Measurements from ENCODE around the gene FAF1.

The FAF1 gene

DNA sequence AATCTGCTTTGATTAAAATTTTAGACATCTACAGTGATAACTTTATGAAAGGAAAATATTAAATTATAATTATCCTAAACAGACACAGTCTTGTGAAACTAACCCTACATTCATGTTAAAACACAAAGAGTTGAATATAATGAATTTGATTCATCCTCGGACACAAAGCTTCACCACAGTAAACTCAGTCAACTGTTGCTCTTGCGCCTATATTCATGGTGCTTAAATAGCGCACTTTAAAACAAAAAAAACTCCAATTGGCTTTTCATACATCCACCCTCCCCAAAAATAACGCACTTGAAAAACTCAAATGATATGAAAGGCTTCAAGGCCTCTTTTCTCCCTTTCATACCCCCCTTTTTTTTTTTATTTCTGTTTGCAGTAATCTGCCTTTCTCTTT lies 260.3 kb downstream of the FAF1 start:
- DNase-seq: no peak

- DNase-seq: peak; percentile 5
Measured at GRCh38 chr1:50697440-50698421, 262.3 kb downstream of the FAF1 start.

DNA sequence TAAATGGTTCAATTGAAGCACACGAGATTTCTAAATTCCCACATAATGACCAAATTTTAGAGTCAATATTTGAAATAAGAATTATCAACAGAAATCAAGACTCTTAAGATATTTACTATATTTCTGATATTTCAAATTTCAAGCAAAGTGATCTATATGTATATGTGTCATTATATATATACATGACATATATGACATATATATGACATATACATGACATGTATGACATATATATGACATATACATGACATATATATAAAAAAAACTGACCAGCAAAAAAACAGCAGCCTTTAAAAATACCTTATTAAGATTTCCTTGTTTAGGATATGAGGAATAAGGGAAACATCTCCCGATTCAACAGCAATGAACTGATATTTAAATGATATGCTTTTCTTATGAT lies 266.2 kb downstream of the FAF1 start:
- no peak for DNase-seq

GRCh38 chr1:50684185-50684584 lies 275.9 kb downstream of the FAF1 start:
- no peak for DNase-seq

DNA sequence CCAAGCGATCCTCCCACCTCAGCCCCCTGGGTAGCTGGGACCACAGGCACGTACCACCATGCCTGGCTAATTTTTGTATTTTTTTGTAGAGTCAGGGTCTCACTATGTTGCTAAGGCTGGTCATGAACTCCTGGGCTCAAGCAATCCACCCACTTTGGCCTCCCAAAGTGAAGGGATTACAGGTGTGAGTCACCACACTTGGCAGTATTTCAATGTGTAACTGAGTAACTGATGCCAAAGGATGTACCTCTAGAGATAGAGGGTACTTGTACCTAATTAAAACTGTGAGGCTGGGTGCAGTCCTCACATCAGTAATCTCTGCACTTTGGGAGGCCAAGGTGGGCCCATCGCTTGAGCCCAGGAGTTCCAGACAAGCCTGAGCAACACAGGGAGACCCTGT lies 278.1 kb downstream of the FAF1 start:
- DNase-seq: peak; percentile 18

DNA sequence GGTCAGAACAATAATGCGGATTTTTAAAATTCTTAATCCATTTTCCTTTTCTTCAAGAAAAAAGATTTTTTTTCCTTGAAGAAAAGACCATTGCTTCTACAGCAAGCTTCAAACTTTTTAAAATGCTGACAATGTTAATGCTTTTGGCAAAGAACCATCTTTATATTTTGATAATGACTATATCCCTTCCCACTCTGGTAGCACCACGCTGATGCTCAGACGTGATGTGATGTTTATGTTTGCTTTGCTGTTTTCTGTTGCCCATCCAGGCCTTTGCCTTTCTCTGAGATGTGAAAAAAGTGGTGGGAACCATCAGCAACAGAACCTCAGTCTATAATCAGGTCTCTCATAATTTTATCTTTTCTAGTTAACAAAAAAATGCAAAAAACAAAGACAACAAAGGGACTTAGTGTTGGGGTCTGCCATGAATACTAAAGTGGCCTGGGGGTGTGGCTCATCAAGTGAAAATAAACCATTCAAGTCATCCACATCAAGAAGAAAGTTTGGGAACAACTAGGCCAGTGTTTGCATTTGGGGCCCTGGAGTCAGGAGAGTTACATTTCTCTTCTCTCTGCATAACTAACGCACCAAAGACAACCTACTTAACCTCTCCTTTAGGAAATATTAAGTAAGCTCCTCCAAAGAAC lies 292.2 kb downstream of the FAF1 start:
- DNase-seq: peak; percentile 56

- DNase-seq: no peak
Measured at GRCh38 chr1:50667272-50667671, 292.8 kb downstream of the FAF1 start.

DNA sequence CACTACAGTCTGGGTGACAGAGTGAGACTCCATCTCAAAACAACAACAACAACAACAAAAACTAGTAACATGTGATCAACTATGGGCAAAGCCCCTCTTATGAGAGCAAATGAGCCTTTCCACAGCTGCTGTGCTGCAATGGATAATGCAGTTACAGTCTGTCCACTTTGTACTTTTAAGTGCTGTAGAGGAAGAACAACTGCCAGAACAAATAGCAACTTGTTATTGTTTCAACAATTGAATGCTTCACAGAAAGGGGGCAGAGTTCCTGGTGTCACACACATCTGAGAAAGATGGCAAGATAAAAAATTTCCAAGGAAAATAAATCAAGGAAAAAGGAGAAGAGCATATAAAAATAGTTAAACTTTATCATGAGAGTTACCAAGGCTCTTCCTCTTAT lies 293.2 kb downstream of the FAF1 start:
- no peak for DNase-seq

GRCh38 chr1:50665413-50665812 lies 294.7 kb downstream of the FAF1 start:
- DNase-seq: no peak

GRCh38 chr1:50661626-50662025 lies 298.4 kb downstream of the FAF1 start:
- DNase-seq: no peak

- DNase-seq: no peak
Measured at GRCh38 chr1:50659107-50659662, 300.9 kb downstream of the FAF1 start.

DNA sequence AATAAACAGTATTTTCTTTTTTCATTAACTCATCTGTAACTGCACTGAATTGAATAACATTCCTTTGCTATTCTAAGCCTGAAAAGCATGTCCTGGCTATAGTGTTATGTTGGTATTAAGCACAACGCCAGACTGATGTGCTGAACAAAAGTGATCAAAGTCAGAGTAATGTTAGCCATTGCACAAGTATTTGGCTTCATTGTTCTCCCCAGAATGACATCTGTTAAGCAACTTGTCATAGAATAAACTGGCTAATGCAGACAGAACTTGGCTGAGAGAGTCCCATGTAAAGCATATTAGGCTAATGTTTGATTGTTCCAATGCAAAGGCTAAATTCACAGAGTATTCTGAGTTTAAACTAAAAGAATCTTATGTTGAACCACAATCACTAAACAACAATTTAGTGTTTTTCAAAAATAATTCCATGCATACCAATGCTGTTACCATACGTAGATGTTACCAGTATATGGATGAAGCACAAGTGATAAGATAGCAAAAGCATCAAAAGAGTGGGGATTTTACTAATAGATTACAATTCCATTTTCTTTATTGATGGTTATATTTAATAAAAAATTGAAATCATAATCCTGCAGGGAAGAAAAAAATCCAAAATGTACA lies 301.5 kb downstream of the FAF1 start:
- peak; percentile 23 for DNase-seq

GRCh38 chr1:50656931-50657330 lies 303.1 kb downstream of the FAF1 start:
- no peak for DNase-seq

DNA sequence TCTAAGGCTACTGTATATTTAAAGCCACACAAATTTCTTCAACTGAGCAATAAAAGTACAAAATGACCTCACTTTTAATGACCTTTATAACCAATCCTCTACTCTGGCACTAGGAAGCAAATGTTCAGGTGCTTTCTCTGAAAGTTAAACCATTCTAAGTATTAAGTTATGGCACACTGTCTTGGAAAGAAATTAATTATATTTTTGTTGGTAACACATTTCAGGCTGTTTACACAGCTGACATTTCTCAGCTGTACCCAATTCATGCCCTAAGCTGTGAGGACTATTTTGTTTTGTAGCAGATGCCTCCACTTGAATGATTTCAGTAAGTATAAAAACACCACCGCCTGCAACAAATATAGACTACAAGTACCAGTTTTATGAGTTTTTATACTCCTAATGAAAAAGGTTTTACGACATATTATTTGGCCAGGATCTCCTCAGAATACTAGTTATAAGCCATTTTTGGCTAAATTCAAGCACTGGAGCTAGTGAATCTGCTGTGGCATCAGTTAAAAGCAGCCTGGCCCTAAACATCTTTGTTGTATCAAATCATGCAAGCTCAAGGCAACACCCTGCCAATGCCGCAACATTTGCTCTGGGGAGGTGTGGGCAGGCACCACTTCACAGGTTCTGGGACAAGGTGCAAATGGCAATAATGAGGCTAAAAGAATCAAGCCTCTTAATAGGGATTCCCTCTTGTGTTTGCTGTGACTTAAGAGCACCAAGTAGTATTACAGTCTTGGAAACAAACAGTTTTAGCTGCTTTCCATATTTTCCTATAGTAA lies 308.4 kb downstream of the FAF1 start:
- DNase-seq: no peak

DNA sequence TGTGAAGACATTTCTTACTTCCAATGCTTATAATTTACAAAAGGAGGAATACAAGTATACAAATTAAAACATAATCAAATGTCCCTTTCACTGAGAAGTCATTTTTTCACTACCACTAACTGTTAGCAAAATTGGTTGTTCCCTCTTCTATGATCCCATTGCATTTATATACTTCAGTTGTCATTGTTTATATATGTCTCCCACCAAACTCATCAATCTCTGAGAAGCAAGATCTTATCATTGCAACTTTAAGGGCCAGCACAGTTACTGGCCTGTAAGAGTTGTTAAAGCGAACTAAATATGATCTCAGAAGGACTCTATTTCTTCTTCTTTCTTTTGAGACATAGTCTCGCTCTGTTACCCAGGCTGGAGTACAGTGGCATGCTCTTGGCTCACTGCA lies 313.5 kb downstream of the FAF1 start:
- no peak for DNase-seq

DNA sequence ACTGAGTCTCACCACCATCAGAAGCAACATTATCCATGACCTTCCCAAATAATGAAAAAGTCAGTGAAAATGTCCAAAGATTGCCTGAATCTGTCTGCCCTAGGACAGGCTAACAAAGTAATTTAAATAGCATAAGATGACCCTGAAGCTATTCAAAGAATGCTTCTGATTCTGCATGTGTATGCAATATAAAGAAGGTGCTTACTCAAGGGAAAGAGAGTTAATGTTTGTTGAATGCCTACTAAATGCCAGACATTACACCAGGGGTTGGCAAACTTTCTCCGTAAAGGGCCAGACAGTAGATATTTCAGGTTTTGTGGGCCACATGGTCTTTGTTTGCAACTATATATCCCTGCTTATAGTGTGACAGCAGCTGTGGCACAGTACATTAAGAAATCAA lies 314.9 kb downstream of the FAF1 start:
- no peak for DNase-seq

GRCh38 chr1:50644447-50645105 lies 315.5 kb downstream of the FAF1 start:
- no peak for DNase-seq

GRCh38 chr1:50637460-50637859 lies 322.6 kb downstream of the FAF1 start:
- no peak for DNase-seq

- no peak for DNase-seq
Measured at GRCh38 chr1:50634251-50634650, 325.8 kb downstream of the FAF1 start.

DNA sequence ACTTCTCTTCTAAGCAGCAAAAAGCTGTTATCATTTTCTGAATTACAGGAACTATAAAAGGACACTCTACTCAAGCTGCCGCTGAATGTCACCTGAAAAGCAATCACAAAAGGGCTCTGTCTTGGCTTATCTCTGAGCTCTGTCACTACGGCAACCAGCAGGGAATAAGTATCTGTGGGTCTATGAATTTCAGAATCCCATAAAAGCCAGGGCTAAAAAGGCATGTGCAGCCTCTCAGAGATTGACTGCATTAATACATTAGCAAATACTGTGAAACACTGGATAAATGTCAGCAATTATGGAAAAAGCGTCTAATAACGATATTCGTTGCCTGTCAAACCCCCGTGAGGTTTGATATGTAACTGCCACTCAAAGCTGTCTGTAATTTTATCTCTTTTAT lies 326.6 kb downstream of the FAF1 start:
- no peak for DNase-seq

DNA sequence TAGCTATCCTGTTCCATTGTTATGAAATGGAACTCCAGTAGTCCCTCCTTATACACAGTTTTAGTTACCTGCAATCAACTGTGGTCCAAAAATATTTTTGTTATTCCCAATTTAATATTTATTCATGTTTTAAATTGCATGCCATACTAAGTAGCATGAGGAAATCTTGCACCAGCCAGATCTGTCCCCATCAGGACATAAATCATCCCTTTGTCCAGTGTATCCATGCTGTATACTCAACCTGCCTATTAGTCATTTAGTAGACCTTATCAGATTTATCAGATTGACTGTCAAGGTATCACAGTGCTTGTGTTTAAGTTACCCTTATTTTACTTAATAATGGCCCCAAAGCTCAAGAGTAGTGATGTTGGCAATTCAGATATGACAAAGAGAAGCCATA lies 328.9 kb downstream of the FAF1 start:
- DNase-seq: no peak

DNA sequence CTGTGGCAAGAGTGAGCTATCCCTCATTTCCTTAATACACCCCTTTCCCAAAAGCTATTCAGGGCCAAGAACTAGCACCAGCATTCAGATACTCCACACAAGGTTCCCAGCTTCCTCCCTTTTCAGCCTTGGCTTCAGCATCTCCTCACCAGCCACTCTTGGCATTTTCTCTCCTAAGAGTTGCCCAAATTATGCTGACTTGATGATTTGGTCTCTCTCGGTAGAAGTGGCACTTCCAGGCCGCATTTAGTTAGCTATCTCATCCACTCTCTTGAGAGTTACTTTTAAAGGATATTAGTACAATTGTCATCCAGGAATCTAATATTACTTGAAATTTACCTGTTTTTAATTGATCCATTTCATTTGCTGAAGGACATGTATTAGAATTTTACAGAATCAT lies 337.8 kb downstream of the FAF1 start:
- no peak for DNase-seq
